RWPE1 (cell line): ENCODE measurements around the gene MCUB.

Source experiments
- CTCF ChIA-PET: fragments of 350-600 bp; sonication (Branson Sonifier 250); formaldehyde crosslinking; extraction: SDS; loops from one replicate; lab custom pipeline; 2021; lab: Yijun Ruan, JAX
- POLR2A ChIA-PET: fragments of 400-600 bp; formaldehyde crosslinking; extraction: SDS; loops from one replicate; lab custom pipeline; 2020; ENCODE audit warnings: antibody characterized with exemption; ENCODE audit not compliant: low non-redundant PET; lab: Yijun Ruan, JAX
- DNase-seq: peaks from one replicate; pipeline ENCODE4 v3.0.0; 2012; ENCODE audit warnings: low spot score
- H3K27ac ChIP-seq: fragments of 450-650 bp; 2 replicates; pipeline ENCODE4 v1.5.1; 2017
- TF ChIP-seq, protein P1 (sequence below): fragments of 450-650 bp; conservative IDR thresholded peaks from 2 replicates; pipeline ENCODE4 v1.5.1; 2017; ENCODE audit warnings: low read depth, mild to moderate bottlenecking

MCUB gene

DNA sequence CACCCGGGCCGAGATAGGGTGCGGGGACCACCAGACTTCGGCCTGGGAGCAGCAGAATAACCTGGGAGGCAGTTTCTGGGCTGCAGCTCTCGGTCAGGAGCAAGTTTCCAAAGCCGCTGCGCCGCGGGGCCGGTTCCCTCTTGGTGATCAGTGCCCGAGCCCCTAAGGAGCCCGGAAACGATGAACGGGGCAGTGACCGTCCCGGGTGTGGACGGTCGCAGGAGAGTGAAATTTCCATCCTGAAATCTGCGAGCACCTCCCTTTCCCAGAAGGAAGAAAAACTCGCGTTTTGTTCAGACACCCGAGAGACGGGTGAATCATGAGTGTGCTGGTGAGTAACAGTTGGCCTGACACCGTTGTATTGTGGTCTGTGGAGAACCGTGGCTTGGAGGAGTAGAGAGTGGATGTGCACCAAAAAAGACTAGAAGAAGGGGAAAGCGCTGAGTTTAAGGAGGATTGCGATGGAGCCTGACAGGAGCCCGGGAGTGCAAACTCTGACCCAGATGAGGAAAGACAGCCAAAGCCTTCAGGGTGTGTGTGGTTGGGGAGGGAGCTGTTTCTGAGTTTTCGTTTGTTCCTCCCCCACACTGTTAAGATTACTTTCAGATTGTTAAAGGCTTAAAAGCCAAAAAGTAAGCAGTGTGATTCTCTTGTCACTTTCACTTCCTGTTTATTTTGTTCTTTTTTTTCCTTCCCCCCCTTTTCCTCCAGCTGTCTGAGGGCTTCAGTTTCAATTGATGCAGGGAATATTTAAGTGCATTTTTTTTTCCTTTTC is 828 bp downstream of the MCUB start:
- peak overlapping the region; percentile 93 for H3K27ac ChIP-seq

DNA sequence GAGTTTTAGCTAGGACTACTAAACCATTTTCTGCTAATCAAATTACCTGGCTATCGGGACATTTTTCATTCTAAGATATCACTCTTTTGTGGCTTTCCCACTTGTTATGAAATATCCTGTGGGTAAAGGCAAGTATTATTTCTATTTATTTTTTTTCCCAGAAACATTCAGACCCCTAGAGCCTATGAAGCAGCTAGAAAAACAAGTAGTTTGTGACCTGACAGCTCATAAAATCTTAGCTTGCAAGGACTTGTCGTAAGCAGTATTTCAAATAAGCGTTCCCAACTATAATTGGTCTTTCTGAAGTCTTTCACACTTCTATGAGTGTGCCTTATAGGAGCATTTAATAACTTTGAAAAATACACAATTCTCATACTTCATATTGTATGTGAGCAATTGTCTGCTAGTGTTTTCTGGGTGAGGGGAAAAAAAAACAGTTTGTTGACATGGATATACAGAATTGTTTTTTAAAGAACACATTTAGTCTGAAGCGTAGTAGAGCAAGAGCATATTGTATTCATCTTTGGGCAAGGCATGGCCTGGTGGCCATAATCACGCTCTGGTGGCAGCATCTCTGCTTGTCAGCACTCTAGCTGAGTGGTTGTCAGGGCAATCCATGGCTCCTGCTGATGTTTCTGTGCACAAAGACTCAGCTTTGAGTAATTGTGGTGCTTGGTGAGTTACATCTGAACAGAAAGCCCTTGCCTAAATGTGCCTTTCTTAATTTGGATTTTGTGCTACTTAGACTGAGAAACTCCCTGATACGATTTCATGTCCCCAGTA is 2.6 kb downstream of the MCUB start:
- no peak for DNase-seq
- H3K27ac ChIP-seq = no peak overlapping the region
- POLR2A ChIA-PET = no interaction called here
- CTCF ChIA-PET = no interaction called here
- TF ChIP-seq, protein P1, sequence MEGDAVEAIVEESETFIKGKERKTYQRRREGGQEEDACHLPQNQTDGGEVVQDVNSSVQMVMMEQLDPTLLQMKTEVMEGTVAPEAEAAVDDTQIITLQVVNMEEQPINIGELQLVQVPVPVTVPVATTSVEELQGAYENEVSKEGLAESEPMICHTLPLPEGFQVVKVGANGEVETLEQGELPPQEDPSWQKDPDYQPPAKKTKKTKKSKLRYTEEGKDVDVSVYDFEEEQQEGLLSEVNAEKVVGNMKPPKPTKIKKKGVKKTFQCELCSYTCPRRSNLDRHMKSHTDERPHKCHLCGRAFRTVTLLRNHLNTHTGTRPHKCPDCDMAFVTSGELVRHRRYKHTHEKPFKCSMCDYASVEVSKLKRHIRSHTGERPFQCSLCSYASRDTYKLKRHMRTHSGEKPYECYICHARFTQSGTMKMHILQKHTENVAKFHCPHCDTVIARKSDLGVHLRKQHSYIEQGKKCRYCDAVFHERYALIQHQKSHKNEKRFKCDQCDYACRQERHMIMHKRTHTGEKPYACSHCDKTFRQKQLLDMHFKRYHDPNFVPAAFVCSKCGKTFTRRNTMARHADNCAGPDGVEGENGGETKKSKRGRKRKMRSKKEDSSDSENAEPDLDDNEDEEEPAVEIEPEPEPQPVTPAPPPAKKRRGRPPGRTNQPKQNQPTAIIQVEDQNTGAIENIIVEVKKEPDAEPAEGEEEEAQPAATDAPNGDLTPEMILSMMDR = no peak

More for the DNA sequence above, 828 bp downstream of the MCUB start:
- TF ChIP-seq, protein P1 = no peak
- peak; percentile 67 for DNase-seq
- ChIA-PET POLR2A (interaction anchor here (0.6 kb wide), 1 partner anchor 92 kb away, joined by 3 read pairs; no protein-coding TSS in a partner anchor), CTCF (interaction anchor here (0.6 to 0.7 kb wide), 3 partner anchors 68 to 737 kb away, joined by 3 to 4 read pairs (median 3); no protein-coding TSS in a partner anchor)

DNA sequence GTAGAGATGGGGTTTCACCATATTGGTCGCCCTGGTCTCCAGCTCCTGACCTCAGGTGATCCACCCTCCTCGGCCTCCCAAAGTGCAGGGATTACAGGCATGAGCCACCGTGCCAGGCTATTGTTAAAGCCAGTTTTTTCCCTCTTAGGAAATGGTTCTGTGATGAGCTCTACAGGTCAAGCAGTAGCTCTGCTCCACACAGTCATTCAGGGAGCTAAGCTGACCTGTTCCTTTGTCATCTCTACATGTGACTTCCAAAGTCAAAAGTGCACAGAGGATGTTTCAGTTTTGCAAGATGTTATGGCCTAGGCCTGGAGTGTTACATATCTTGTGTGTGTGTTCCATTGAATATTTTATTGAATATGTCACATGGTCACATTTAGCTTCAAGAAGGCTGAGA is 11.4 kb downstream of the MCUB start:
- ChIA-PET CTCF (interaction anchor here (0.7 to 1.1 kb wide), 2 partner anchors 17 to 138 kb away, joined by 3 to 4 read pairs; no protein-coding TSS in a partner anchor), POLR2A (no interaction called here)
- TF ChIP-seq, protein P1 = no peak
- no peak overlapping the region for H3K27ac ChIP-seq
- no peak for DNase-seq

DNA sequence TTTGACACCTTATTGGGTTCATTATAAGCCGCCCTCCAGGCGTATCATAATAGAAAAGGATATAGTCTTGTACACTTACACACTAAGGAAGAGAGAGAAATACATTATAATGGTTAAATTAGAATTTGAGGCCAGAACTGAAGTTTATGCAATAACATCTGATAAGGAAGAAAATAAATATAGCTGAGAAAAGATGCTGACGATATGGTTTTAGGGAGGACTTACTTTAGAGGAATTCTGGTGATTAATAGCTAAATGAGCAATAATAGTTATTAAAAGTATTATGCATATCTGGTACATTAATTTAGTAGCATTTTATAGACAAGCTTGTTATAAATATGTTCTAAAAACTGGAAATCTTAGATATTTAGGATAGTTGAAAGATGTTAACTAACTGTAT is 12.1 kb downstream of the MCUB start:
- no peak for DNase-seq
- TF ChIP-seq, protein P1 = no peak
- POLR2A ChIA-PET = no interaction called here
- no peak overlapping the region for H3K27ac ChIP-seq
- CTCF ChIA-PET = no interaction called here

DNA sequence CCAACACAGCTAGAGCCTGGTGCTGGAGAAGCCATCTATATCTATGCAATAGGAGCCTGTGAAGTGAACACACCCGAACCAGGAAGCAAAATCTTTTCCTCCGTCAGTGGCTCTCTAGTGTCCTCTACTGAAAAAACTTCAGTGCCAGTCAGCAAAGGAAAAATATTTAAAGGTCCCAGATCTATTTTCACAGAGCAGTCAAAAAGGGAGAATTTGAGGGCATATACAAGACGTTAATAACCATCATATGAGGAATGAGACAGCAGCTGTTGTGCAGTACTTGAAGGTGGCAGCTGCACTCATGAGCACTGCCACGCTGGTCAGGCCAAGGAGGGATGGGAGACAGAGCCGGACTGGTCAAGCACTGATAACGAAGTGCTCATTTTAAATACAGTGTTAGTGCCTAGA is 14.4 kb downstream of the MCUB start:
- TF ChIP-seq, protein P1 = no peak
- no peak for DNase-seq
- no peak overlapping the region for H3K27ac ChIP-seq
- CTCF ChIA-PET = interaction anchor here (0.6 to 0.7 kb wide), 2 partner anchors 532 to 1814 kb away, joined by 3 to 4 read pairs; no protein-coding TSS in a partner anchor
- POLR2A ChIA-PET = no interaction called here
